Loucy (cell line): ENCODE results near the gene ADCY5.

Experiments used
- H2AFZ ChIP-seq: fragments of 200-600 bp; sonication (generic); 2 replicates; pipeline ENCODE4 v1.6.0; 2016; ENCODE audit warnings: antibody characterized with exemption, mild to moderate bottlenecking, low read length, moderate library complexity
- H3F3A ChIP-seq: fragments of 200-600 bp; 2 replicates; pipeline ENCODE4 v1.6.0; 2016; ENCODE audit warnings: antibody characterized with exemption, low read depth, mild to moderate bottlenecking
- H3K27me3 ChIP-seq: fragments of 200-600 bp; sonication (generic); 2 replicates; pipeline ENCODE4 v1.6.1; 2014; ENCODE audit warnings: low read length, mild to moderate bottlenecking; ENCODE audit not compliant: insufficient read depth, poor library complexity, severe bottlenecking
- H3K36me3 ChIP-seq: fragments of 200-600 bp; sonication (generic); 2 replicates; pipeline ENCODE4 v1.6.1; 2016; ENCODE audit warnings: low read length; ENCODE audit not compliant: insufficient read depth
- H3K4me1 ChIP-seq: fragments of 200-600 bp; sonication (generic); 2 replicates; pipeline ENCODE4 v1.5.1; 2014; ENCODE audit warnings: low read length, mild to moderate bottlenecking; ENCODE audit not compliant: insufficient read depth, poor library complexity, severe bottlenecking
- H3K4me2 ChIP-seq: fragments of 200-600 bp; sonication (generic); 2 replicates; pipeline ENCODE4 v1.6.0; 2014; ENCODE audit warnings: antibody characterized with exemption, low read length, low read depth, mild to moderate bottlenecking; ENCODE audit not compliant: poor library complexity, severe bottlenecking
- H3K4me3 ChIP-seq: fragments of 200-600 bp; sonication (generic); 2 replicates; pipeline ENCODE4 v1.5.1; 2014; ENCODE audit warnings: low read length, mild to moderate bottlenecking, mixed read lengths; ENCODE audit not compliant: poor library complexity, severe bottlenecking
- H3K79me2 ChIP-seq: fragments of 200-600 bp; sonication (generic); 2 replicates; pipeline ENCODE4 v1.6.1; 2014; ENCODE audit warnings: low read length; ENCODE audit not compliant: insufficient read depth
- H3K9ac ChIP-seq: fragments of 200-600 bp; sonication (generic); 2 replicates; pipeline ENCODE4 v1.6.0; 2014; ENCODE audit warnings: mild to moderate bottlenecking, low read depth, low read length, moderate library complexity; ENCODE audit not compliant: poor library complexity, severe bottlenecking
- H3K9me2 ChIP-seq: fragments of 200-600 bp; sonication (generic); replicated peaks from 2 replicates; pipeline ENCODE4 v1.6.1; 2016; ENCODE audit warnings: low read depth, low read length, mixed read lengths
- H3K9me3 ChIP-seq: fragments of 200-600 bp; sonication (generic); 2 replicates; pipeline ENCODE4 v1.6.1; 2014; ENCODE audit warnings: mild to moderate bottlenecking, antibody characterized with exemption, low read length, low read depth; ENCODE audit not compliant: insufficient read depth
- H4K20me1 ChIP-seq: fragments of 200-600 bp; sonication (generic); 2 replicates; pipeline ENCODE4 v1.6.0; 2014; ENCODE audit warnings: antibody characterized with exemption, low read length, mild to moderate bottlenecking; ENCODE audit not compliant: insufficient read depth, poor library complexity, severe bottlenecking
- CTCF ChIP-seq: fragments of 200-600 bp; sonication (generic); conservative IDR thresholded peaks from 2 replicates; pipeline ENCODE4 v1.5.1; 2014; ENCODE audit warnings: mild to moderate bottlenecking, antibody characterized with exemption, low read length
- EZH2phosphoT487 ChIP-seq: fragments of 200-600 bp; IDR thresholded peaks from 2 replicates; pipeline ENCODE4 v1.6.1; 2018; ENCODE audit warnings: antibody characterized with exemption, mild to moderate bottlenecking, moderate library complexity, borderline replicate concordance

The ADCY5 gene

DNA sequence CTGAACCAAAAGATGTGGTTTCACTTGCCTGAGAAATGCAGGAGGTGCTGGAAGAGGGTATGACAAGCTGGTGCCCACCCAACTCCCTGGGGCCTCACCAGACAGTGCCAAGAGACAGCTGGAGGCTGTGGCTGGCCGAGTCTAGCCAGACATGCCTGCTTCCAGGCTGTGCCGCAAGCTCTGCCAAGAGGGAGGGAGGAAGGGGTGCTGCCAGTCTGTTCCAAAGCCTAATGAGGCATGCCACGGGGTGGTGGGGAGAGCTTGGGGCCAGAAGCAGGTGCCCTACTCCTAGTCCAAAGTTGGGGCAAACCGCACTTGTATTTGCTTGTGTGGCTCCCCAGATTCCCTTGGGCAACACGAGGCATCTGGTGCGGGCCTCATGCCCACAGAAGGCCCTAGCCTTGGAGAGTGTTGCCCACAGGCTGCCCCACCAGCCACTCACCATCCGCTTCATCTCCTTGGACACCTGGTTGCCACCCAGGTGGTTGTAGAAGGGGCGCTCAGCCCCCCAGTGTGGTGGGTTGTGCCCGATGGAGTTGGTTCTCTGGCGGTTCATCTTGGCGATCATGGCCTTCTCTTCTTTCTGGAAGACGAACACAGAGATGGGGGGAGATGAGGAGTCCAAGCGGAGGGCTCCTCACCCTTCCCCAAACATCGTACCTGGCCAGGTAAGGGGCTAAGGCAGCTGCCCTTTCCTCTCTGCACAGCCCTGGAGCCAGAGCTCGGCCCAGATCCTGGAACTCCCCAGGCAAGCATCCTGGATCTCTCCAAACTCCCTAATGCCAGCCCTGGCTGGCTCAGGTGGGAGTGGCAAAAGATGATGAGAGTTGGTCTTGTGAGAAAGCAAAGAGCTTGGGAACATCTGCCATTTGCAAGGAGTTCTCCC, 123.8 kb downstream of the ADCY5 start:
- H3K4me2 ChIP-seq = no peak overlapping the region
- H4K20me1 ChIP-seq = no peaks in the 10 kb centered on the region
- H3K79me2 ChIP-seq = no peaks in the 10 kb centered on the region
- no peaks in the 10 kb centered on the region for H3K36me3 ChIP-seq
- no peaks in the 10 kb centered on the region for H3K9me3 ChIP-seq
- no peaks in the 10 kb centered on the region for H3K9me2 ChIP-seq
- H3K27me3 ChIP-seq = no peaks in the 10 kb centered on the region
- H2AFZ ChIP-seq = no peak overlapping the region
- H3K4me3 ChIP-seq = no peak overlapping the region
- no peak overlapping the region for H3K9ac ChIP-seq
- H3K4me1 ChIP-seq = no peaks in the 10 kb centered on the region
- H3F3A ChIP-seq = no peaks in the 10 kb centered on the region
- TF ChIP-seq CTCF (no peak), EZH2phosphoT487 (no peak)

DNA sequence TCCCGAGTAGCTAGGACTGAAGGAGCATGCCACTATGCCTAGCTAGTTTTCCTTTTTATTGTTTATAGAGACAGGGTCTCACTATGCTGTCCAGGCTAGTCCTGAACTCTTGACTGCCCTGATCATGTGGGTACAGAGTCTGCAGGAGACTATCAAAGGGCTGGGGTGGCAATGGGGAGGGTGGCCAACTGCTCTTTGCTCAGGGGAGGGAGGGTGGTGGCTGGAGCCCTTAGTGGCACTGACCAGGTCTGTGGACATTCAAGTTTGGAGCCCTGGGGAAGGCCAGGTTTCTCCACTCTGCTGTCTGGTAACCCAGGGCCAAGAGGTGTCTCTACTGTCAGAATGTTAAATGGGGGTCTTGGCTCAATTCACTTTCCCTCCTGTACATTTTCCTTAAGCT, 125.1 kb downstream of the ADCY5 start:
- Histone ChIP-seq H4K20me1 (no peaks in the 10 kb centered on the region), H3K36me3 (no peaks in the 10 kb centered on the region), H3K79me2 (no peaks in the 10 kb centered on the region), H3K9me2 (no peaks in the 10 kb centered on the region), H3K9me3 (no peaks in the 10 kb centered on the region), H2AFZ (no peak overlapping the region), H3K9ac (no peak overlapping the region), H3F3A (no peaks in the 10 kb centered on the region), H3K27me3 (no peaks in the 10 kb centered on the region), H3K4me3 (no peak overlapping the region), H3K4me1 (no peaks in the 10 kb centered on the region), H3K4me2 (no peak overlapping the region)
- TF ChIP-seq CTCF (no peak), EZH2phosphoT487 (no peak)

GRCh38 chr3:123322866-123323265, 126.0 kb downstream of the ADCY5 start:
- Histone ChIP-seq H3K4me1 (no peaks in the 10 kb centered on the region), H3F3A (no peaks in the 10 kb centered on the region), H3K9me2 (no peaks in the 10 kb centered on the region), H3K36me3 (no peaks in the 10 kb centered on the region), H4K20me1 (no peaks in the 10 kb centered on the region), H2AFZ (no peak overlapping the region), H3K27me3 (no peaks in the 10 kb centered on the region), H3K9ac (no peak overlapping the region), H3K9me3 (no peaks in the 10 kb centered on the region), H3K4me3 (no peak overlapping the region), H3K79me2 (no peaks in the 10 kb centered on the region), H3K4me2 (no peak overlapping the region)
- TF ChIP-seq CTCF (no peak), EZH2phosphoT487 (no peak)
